SU-DHL-6 (cell line): ENCODE results near the gene ACVR1B.

Experiments
- EZH2phosphoT487 ChIP-seq: fragments of 200-600 bp; sonication (generic), shearing (Covaris generic); conservative IDR thresholded peaks from 2 replicates; pipeline ENCODE4 v1.6.1; 2018; ENCODE audit warnings: mild to moderate bottlenecking, antibody characterized with exemption, low read length, moderate library complexity, mixed read lengths
- TF ChIP-seq, protein P1 (sequence below): fragments of 200-600 bp; sonication (generic); IDR thresholded peaks from one replicate; pipeline ENCODE4 v1.5.1; 2017; ENCODE audit warnings: antibody characterized with exemption, mild to moderate bottlenecking, low read length, moderate library complexity; ENCODE audit not compliant: insufficient read depth, poor library complexity, severe bottlenecking

DNA sequence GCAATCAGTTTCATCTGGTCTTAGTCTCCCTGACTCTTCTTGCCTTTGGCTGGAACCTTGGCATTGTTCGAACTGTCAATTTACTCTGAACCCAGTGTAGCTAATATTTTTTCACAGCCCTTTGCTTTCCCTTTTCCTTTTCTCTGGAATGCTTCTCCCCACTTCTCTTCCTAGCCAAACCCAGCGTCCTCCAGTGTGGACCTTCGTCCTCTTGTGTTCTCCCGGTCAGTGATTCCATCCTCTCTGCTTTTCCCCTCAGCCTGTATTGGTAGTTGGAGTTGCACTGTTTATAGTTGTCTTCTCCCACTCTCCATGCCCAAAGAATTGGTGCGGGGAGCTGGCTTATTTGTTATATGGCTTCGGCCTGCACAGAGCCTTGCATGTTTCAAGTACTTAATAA is 9.4 kb downstream of the ACVR1B start:
- TF ChIP-seq, protein P1, sequence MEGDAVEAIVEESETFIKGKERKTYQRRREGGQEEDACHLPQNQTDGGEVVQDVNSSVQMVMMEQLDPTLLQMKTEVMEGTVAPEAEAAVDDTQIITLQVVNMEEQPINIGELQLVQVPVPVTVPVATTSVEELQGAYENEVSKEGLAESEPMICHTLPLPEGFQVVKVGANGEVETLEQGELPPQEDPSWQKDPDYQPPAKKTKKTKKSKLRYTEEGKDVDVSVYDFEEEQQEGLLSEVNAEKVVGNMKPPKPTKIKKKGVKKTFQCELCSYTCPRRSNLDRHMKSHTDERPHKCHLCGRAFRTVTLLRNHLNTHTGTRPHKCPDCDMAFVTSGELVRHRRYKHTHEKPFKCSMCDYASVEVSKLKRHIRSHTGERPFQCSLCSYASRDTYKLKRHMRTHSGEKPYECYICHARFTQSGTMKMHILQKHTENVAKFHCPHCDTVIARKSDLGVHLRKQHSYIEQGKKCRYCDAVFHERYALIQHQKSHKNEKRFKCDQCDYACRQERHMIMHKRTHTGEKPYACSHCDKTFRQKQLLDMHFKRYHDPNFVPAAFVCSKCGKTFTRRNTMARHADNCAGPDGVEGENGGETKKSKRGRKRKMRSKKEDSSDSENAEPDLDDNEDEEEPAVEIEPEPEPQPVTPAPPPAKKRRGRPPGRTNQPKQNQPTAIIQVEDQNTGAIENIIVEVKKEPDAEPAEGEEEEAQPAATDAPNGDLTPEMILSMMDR, result no peak
- TF ChIP-seq EZH2phosphoT487, result no peak
